ENCODE results near the gene PDIA4.
"Not testable (repeated sequence)": the region's sequence is repeated elsewhere in the genome, so short reads cannot be mapped to it uniquely, and the experiment has no call there.

PDIA4 gene

GRCh38 chr7:149028346-149029109, at the start of gene PDIA4:
TSS of gene PDIA4 (minus strand) at chr7:149028505. CDS start at chr7:149028408, 97 bp downstream.
- peak; percentile 98 to 100 (median 100) for DNase-seq (ENCODE audit: low read depth in 4 of 4, low spot score in 1 of 4)

GRCh38 chr7:149077594-149077993, 49.3 kb upstream of the PDIA4 start:
- no peak for DNase-seq (ENCODE audit: low read depth in 4 of 4, low spot score in 1 of 4)

GRCh38 chr7:149075286-149075685, 47.0 kb upstream of the PDIA4 start:
- DNase-seq (ENCODE audit: low read depth in 4 of 4, low spot score in 1 of 4): no peak

GRCh38 chr7:149074116-149074885, 46.0 kb upstream of the PDIA4 start:
- DNase-seq (ENCODE audit: low read depth in 4 of 4, low spot score in 1 of 4): no peak

- DNase-seq (ENCODE audit: low read depth in 4 of 4, low spot score in 1 of 4): no peak
These were observed 44.1 kb upstream of the PDIA4 start for GRCh38 chr7:149072438-149072775.

GRCh38 chr7:149071641-149072437, 43.5 kb upstream of the PDIA4 start:
- DNase-seq (ENCODE audit: low read depth in 4 of 4, low spot score in 1 of 4): peak in 3 of 4 experiments; percentile 12 to 28 (median 15)

- DNase-seq (ENCODE audit: low read depth in 4 of 4, low spot score in 1 of 4): no peak
These were observed 42.9 kb upstream of the PDIA4 start for GRCh38 chr7:149071182-149071635.

GRCh38 chr7:149070372-149071125, 42.2 kb upstream of the PDIA4 start:
- no peak for DNase-seq (ENCODE audit: low read depth in 4 of 4, low spot score in 1 of 4)

GRCh38 chr7:149067869-149068268, 39.6 kb upstream of the PDIA4 start:
- no peak for DNase-seq (ENCODE audit: low read depth in 4 of 4, low spot score in 1 of 4)

GRCh38 chr7:149063476-149063875, 35.2 kb upstream of the PDIA4 start:
- no peak for DNase-seq (ENCODE audit: low read depth in 4 of 4, low spot score in 1 of 4)

GRCh38 chr7:149062217-149062899, 34.1 kb upstream of the PDIA4 start:
- not testable (repeated sequence) for DNase-seq (ENCODE audit: low read depth in 4 of 4, low spot score in 1 of 4)

GRCh38 chr7:149060156-149060555, 31.9 kb upstream of the PDIA4 start:
- no peak for DNase-seq (ENCODE audit: low read depth in 4 of 4, low spot score in 1 of 4)

- DNase-seq (ENCODE audit: low read depth in 4 of 4, low spot score in 1 of 4): no peak
These were observed 25.6 kb upstream of the PDIA4 start for GRCh38 chr7:149053885-149054284.

- DNase-seq (ENCODE audit: low read depth in 4 of 4, low spot score in 1 of 4): no peak
These were observed 25.1 kb upstream of the PDIA4 start for GRCh38 chr7:149053384-149053783.

- no peak for DNase-seq (ENCODE audit: low read depth in 4 of 4, low spot score in 1 of 4)
These were observed 22.6 kb upstream of the PDIA4 start for GRCh38 chr7:149050941-149051340.

GRCh38 chr7:149048805-149049204, 20.5 kb upstream of the PDIA4 start:
- DNase-seq (ENCODE audit: low read depth in 4 of 4, low spot score in 1 of 4): no peak

- no peak for DNase-seq (ENCODE audit: low read depth in 4 of 4, low spot score in 1 of 4)
These were observed 18.1 kb upstream of the PDIA4 start for GRCh38 chr7:149046416-149046815.

- DNase-seq (ENCODE audit: low read depth in 4 of 4, low spot score in 1 of 4): no peak
These were observed 15.6 kb upstream of the PDIA4 start for GRCh38 chr7:149043936-149044335.

GRCh38 chr7:149041350-149041749, 13.0 kb upstream of the PDIA4 start:
- no peak for DNase-seq (ENCODE audit: low read depth in 4 of 4, low spot score in 1 of 4)

GRCh38 chr7:149038641-149039040, 10.3 kb upstream of the PDIA4 start:
- not testable (repeated sequence) for DNase-seq (ENCODE audit: low read depth in 4 of 4, low spot score in 1 of 4)

Measured in stimulated activated CD4-positive, alpha-beta T cell treated with anti-CD3 and anti-CD28 coated beads, Interleukin-1b, Interleukin-23, amount 100 ng/mL, for 24 hours (primary cell).